Stimulated activated effector memory CD8-positive, alpha-beta T cell treated with anti-CD3 and anti-CD28 coated beads, Interleukin-12 subunit alpha, Interleukin-12 subunit beta, amount 100 ng/mL, for 72 hours (primary cell): ENCODE measurements around the gene APBA2.

ENCODE experiments used
- ATAC-seq: fragments of 150-1000 bp; cut with Tn5 transposase; 2 replicates; pipeline ENCODE4 v1.10.0; 2021
- DNase-seq, 2 donors: peaks; one replicate each; pipeline ENCODE4 v3.0.0; 2021 to 2022; ENCODE audit warnings: low spot score in 2 of 2
- H3K27ac Mint-ChIP-seq: one replicate; pipeline ENCODE4 v1.8.0; 2022; ENCODE audit warnings: mild to moderate bottlenecking, mixed read lengths
- H3K36me3 Mint-ChIP-seq: one replicate; pipeline ENCODE4 v1.8.0; 2022; ENCODE audit warnings: mild to moderate bottlenecking, mixed read lengths
- H3K4me1 Mint-ChIP-seq: one replicate; pipeline ENCODE4 v1.8.0; 2022; ENCODE audit warnings: mixed read lengths
- H3K4me3 Mint-ChIP-seq: one replicate; pipeline ENCODE4 v1.8.0; 2022; ENCODE audit warnings: mild to moderate bottlenecking, mixed read lengths
- H3K9me3 Mint-ChIP-seq: one replicate; pipeline ENCODE4 v1.8.0; 2022; ENCODE audit warnings: mixed read lengths

APBA2 gene

DNA sequence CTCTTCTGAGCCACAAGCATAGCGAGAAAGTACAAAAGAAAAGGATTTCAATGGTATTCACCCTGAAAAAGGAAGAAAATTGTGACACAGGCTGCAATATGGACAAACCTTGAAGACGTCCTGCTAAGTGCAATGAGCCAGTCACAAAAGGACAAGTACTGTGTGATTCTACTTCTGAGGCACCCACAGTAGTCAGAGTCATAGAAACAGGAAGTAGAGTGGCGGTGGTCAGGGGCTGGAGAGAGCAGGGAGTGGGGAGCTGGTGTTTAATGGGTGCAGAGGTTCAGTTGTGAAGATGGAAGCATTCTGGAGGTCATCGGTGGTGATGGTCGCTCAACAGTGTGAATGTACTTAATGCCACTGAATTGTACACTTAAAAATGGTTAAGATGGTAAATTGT lies 180.5 kb downstream of the APBA2 start:
- no peak overlapping the region for H3K27ac Mint-ChIP-seq
- ATAC-seq = no peak
- H3K4me1 Mint-ChIP-seq = no peaks in the 10 kb centered on the region
- DNase-seq = no peak
- H3K9me3 Mint-ChIP-seq = no peaks in the 10 kb centered on the region
- H3K4me3 Mint-ChIP-seq = no peak overlapping the region
- no peaks in the 10 kb centered on the region for H3K36me3 Mint-ChIP-seq

DNA sequence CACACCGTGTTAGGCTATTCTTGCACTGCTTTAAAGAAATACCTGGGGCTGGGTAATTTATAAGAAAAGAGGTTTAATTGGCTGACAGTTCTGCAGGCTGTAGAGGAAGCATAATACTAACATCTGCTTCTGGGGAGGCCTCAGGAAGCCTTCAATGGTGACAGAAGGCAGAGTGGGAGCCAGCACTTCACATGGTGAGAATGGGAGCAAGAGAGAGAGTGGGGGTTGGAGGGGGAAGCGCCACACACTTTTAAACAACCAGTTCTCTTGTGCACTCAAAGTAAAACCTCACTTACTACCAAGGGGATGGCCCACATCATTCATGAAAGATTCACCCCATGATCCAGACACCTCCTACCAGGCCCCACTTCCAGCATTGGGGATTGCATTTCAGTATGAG lies 181.1 kb downstream of the APBA2 start:
- Mint-ChIP-seq H3K36me3 (no peaks in the 10 kb centered on the region), H3K4me1 (no peaks in the 10 kb centered on the region), H3K4me3 (no peak overlapping the region), H3K9me3 (no peaks in the 10 kb centered on the region), H3K27ac (no peak overlapping the region)
- no peak for DNase-seq
- no peak for ATAC-seq

GRCh38 chr15:29067949-29068348 lies 182.2 kb downstream of the APBA2 start:
- no peak overlapping the region for H3K4me3 Mint-ChIP-seq
- ATAC-seq = no peak
- H3K9me3 Mint-ChIP-seq = no peaks in the 10 kb centered on the region
- no peak for DNase-seq
- no peaks in the 10 kb centered on the region for H3K4me1 Mint-ChIP-seq
- no peak overlapping the region for H3K27ac Mint-ChIP-seq
- H3K36me3 Mint-ChIP-seq = no peaks in the 10 kb centered on the region

GRCh38 chr15:29070471-29071231 lies 184.9 kb downstream of the APBA2 start:
- no peaks in the 10 kb centered on the region for H3K4me1 Mint-ChIP-seq
- ATAC-seq = no peak
- no peaks in the 10 kb centered on the region for H3K9me3 Mint-ChIP-seq
- no peak overlapping the region for H3K27ac Mint-ChIP-seq
- H3K36me3 Mint-ChIP-seq = no peaks in the 10 kb centered on the region
- H3K4me3 Mint-ChIP-seq = no peak overlapping the region
- no peak for DNase-seq

DNA sequence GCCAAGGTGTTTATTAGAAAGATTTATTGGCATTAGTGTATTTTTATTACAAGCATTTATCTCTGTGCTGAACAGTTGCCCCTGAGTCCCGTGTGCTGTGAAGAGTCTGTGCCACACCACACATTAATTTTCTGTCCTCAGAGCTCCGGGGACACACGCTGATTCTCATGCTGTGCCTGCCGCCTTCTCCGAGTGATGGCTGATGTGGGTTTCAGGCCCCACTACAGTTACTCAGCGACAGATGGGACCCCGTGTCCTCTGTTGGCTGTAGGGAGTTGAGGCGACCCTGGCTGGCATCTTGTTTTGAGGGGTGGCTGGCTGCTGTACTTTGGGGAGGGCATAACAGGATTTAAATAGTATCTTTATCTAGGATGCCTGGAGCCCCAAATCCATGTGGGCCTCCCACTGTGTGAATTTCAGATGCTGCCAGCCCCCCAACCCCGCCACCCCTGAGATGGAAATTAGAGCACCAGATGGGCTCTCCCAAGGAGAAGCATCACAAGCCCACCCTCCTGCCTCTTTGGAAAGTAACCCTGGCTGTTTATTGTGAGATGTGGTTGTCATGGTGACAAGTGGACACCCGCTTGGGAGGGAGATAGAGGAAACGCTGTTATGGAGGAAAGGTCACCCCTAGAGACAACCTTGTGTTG lies 185.6 kb downstream of the APBA2 start:
- Mint-ChIP-seq H3K36me3 (no peaks in the 10 kb centered on the region), H3K27ac (no peak overlapping the region), H3K9me3 (no peaks in the 10 kb centered on the region), H3K4me1 (no peaks in the 10 kb centered on the region), H3K4me3 (no peak overlapping the region)
- DNase-seq (no peak), ATAC-seq (no peak)

DNA sequence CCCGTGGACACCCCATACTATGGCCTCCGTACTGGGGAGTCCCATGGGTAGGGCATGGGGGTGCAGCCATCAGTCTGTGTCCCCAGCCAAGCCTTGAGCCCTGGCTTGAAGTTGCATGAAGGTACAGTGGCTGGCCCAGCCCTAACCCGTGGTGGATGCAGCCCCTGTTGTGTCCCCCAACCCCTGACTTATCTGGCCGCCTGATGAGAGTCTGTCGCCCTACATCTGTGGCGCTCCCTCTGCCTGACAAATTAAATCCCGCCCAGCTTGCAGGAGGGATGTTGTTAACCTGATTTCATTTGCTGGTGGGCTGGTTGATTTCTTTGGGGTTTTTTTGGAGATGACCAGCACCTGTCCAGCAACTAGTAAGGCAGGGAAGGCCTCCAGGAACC lies 186.1 kb downstream of the APBA2 start:
- H3K36me3 Mint-ChIP-seq = no peaks in the 10 kb centered on the region
- H3K4me3 Mint-ChIP-seq = no peak overlapping the region
- H3K27ac Mint-ChIP-seq = no peak overlapping the region
- H3K9me3 Mint-ChIP-seq = no peaks in the 10 kb centered on the region
- no peak for ATAC-seq
- DNase-seq = no peak
- no peaks in the 10 kb centered on the region for H3K4me1 Mint-ChIP-seq

DNA sequence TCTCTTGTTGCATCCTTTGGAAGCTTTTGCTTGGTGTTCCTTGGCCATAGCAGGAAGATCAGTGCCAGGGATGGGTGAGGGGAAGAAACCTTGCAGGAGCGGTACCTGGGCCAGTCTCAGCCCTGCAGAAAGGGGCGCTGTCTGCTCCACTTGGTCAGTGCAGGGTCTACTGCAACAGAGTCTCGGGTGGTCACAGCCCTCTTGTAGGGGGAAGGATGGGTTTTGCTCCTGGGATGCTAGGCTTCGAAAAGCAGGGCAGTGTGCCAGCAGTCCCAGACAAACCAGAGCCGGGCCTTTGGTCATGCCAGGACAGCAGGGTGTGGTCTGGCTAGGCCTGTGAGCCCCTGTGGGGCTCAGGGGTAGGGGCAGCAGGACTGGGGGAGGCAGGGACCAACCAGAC lies 186.7 kb downstream of the APBA2 start:
- DNase-seq (no peak), ATAC-seq (no peak)
- H3K4me3 Mint-ChIP-seq = no peak overlapping the region
- H3K9me3 Mint-ChIP-seq = no peaks in the 10 kb centered on the region
- no peaks in the 10 kb centered on the region for H3K4me1 Mint-ChIP-seq
- no peak overlapping the region for H3K27ac Mint-ChIP-seq
- no peaks in the 10 kb centered on the region for H3K36me3 Mint-ChIP-seq

GRCh38 chr15:29074045-29074444 lies 188.3 kb downstream of the APBA2 start:
- ATAC-seq = no peak
- no peaks in the 10 kb centered on the region for H3K36me3 Mint-ChIP-seq
- no peaks in the 10 kb centered on the region for H3K4me1 Mint-ChIP-seq
- H3K4me3 Mint-ChIP-seq = no peak overlapping the region
- no peaks in the 10 kb centered on the region for H3K9me3 Mint-ChIP-seq
- DNase-seq = no peak
- no peak overlapping the region for H3K27ac Mint-ChIP-seq

GRCh38 chr15:29078541-29078940 lies 192.8 kb downstream of the APBA2 start:
- H3K27ac Mint-ChIP-seq = no peak overlapping the region
- no peak overlapping the region for H3K4me3 Mint-ChIP-seq
- no peaks in the 10 kb centered on the region for H3K9me3 Mint-ChIP-seq
- no peak for ATAC-seq
- H3K36me3 Mint-ChIP-seq = no peaks in the 10 kb centered on the region
- no peaks in the 10 kb centered on the region for H3K4me1 Mint-ChIP-seq
- DNase-seq = no peak

GRCh38 chr15:29079479-29079878 lies 193.7 kb downstream of the APBA2 start:
- Mint-ChIP-seq H3K4me1 (no peaks in the 10 kb centered on the region), H3K27ac (no peak overlapping the region), H3K9me3 (no peaks in the 10 kb centered on the region), H3K4me3 (no peak overlapping the region), H3K36me3 (no peaks in the 10 kb centered on the region)
- DNase-seq (no peak), ATAC-seq (no peak)

DNA sequence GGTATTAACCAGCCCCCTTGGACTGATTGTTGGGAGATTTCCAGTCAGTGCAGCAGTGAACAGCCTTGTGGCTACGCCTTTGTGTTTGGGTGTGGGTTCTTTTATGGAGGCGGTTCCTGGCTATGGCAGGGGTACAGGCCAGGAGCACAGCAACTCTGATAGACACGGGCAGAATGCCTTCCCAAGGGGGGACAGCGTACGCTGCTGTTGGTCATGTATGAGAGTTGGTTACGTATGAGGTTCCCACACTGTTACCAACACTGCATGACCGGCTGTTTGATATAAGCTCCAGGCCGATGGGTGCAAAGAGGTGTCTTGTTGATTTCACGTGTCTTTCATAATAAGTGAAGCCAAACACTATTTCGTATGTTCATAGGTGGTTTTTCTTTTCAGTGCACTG lies 196.0 kb downstream of the APBA2 start:
- Mint-ChIP-seq H3K9me3 (peaks cover 3% of the 10 kb centered on the region), H3K4me3 (no peak overlapping the region), H3K27ac (no peak overlapping the region), H3K4me1 (no peaks in the 10 kb centered on the region), H3K36me3 (no peaks in the 10 kb centered on the region)
- peak; percentile 26 for ATAC-seq
- DNase-seq = no peak

DNA sequence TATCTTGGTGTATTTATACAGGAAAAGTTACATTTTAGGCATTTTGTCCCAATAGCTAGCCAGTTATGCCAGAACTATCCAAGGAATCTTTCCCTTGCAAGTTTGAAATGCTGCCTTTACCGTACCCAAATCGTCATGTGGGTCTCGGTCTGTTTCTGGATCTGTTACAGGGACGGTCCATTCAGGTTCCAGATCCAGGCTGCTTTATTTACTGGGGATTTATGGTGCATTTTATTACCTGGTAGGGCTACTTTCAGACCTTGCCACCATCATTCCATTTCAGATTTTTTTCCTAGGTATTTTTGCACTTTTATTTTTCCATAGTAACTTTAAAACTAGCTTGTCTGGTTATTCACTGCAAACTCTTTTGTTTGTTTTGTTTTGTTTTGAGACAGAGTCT lies 197.4 kb downstream of the APBA2 start:
- no peak for ATAC-seq
- peaks cover 3% of the 10 kb centered on the region for H3K9me3 Mint-ChIP-seq
- no peaks in the 10 kb centered on the region for H3K36me3 Mint-ChIP-seq
- no peak for DNase-seq
- no peak overlapping the region for H3K4me3 Mint-ChIP-seq
- H3K27ac Mint-ChIP-seq = no peak overlapping the region
- H3K4me1 Mint-ChIP-seq = peaks cover 7% of the 10 kb centered on the region

DNA sequence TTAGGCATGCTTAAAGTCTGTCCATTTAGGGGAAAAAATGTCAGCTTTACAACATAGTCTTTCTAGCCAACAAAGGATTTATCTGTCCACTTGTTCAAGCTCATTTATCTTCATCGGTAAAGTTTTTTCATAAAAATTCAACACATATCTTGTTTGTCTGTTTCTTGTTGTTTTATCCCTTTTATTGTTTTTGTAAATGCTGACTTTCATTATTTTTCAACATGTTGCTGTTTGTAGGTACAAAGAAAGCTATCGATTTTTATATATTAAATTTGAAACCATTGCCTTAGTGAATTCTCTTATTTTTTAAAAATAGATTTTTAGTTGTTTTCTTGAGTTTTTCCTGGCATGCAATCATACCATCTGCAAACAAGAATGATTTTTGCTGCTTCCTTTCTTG lies 198.1 kb downstream of the APBA2 start:
- Mint-ChIP-seq H3K27ac (no peak overlapping the region), H3K4me3 (no peak overlapping the region), H3K9me3 (peaks cover 3% of the 10 kb centered on the region), H3K36me3 (no peaks in the 10 kb centered on the region), H3K4me1 (peaks cover 14% of the 10 kb centered on the region)
- ATAC-seq (no peak), DNase-seq (no peak)

GRCh38 chr15:29086001-29086400 lies 200.2 kb downstream of the APBA2 start:
- Mint-ChIP-seq H3K4me1 (peaks cover 33% of the 10 kb centered on the region), H3K27ac (no peak overlapping the region), H3K9me3 (peaks cover 3% of the 10 kb centered on the region), H3K4me3 (no peak overlapping the region), H3K36me3 (no peaks in the 10 kb centered on the region)
- DNase-seq = no peak
- ATAC-seq = no peak

DNA sequence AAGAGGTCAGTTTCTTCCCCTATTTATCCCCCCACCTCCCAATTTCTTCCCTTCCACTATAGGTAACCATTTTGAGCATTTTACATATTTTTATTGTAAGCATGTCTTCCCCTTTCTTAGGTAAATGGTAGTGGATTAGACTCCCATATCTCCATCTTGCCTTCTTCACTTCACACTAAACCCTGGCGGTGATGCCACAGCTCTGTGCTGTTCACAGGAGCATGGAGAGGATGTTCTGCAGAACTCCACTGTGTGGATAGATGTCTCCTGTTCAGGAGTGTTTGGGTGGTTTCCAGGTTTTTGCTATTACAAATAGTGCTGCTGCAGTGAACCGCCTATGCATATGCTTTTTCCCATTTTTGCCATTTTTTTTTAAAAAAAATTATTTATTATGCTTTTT lies 201.1 kb downstream of the APBA2 start:
- DNase-seq (no peak), ATAC-seq (no peak)
- Mint-ChIP-seq H3K9me3 (peaks cover 3% of the 10 kb centered on the region), H3K36me3 (no peaks in the 10 kb centered on the region), H3K27ac (no peak overlapping the region), H3K4me3 (no peak overlapping the region), H3K4me1 (peaks cover 40% of the 10 kb centered on the region)

DNA sequence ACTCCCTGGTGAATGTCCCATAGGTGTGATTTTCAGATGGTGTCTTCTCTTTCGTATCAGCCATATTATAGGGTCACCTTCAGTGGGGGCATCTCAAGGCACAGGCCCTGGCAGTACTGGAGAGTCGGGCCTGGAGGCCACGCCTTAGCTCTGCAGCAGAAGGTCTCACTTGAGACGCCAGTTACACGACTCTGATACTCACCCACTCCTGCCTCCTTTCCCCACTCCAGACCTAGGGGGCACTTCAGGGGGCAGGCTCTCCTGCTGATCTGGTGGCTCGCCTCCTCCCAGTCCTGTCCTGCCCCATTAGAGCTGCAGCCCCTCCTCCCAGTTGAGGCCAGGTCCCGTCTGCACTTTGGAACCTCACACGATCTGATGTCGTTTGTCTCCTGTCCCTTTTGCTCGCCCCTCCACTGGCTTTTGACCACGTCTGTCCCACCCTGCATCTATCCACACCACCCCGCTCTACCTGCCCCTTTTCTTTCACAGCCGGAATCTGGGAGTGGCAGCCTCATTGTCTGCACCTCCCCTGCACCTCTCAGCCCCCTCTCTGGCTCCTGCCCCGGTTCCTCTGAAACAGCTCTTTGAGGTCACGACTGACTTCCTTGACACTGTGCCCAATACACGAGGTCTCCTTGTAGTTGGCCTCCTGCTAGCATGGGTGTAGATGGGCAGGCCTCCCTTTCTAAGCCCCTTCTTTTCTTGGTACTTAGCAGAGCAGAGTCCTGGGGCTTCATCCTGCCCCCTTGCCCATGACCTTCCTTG lies 201.9 kb downstream of the APBA2 start:
- H3K36me3 Mint-ChIP-seq = no peaks in the 10 kb centered on the region
- peaks cover 3% of the 10 kb centered on the region for H3K9me3 Mint-ChIP-seq
- peak overlapping the region; percentile 35 for H3K27ac Mint-ChIP-seq
- no peak for ATAC-seq
- H3K4me3 Mint-ChIP-seq = no peak overlapping the region
- H3K4me1 Mint-ChIP-seq = peaks cover 40% of the 10 kb centered on the region
- DNase-seq = no peak
